ENCODE results near the gene TLCD3A. TPM values are rescaled to one million over a fixed set of nuclear protein-coding genes. Genes with fewer than 3 reads are reported as not detected.
A peak's percentile ranks its signal among the peaks of the same experiment; 100 is the strongest.

Gene TLCD3A
- total and polyA plus RNA-seq, 9 of the 15 experiments (the other 6 are each of a cell fraction or from before 2014, with no cell fraction given) = 1.3 to 13.5 (median 7.3) TPM

GRCh38 chr17:752002-752619 is 19.7 kb downstream of the TLCD3A start, which contains the start of gene GEMIN4 (continued):
- no peak; the same call in none of the 2 replicates for TF ChIP-seq MYC (IDR thresholded peaks at IDR 0.05; ENCODE audit: low read depth, low read length)
- TF ChIP-seq MYC (CRISPR knock-in tag; IDR thresholded peaks at IDR 0.05; ENCODE audit: borderline replicate concordance, low read depth) = 0 out of 2 replicates have a peak, but pooled peaks have one; percentile 28
- 0 out of 2 replicates have a peak, but pooled peaks have one; percentile 33 for TF ChIP-seq OTX1 (CRISPR knock-in tag; IDR thresholded peaks at IDR 0.05)
- 0 out of 2 replicates have a peak, but pooled peaks have one; percentile 26 for TF ChIP-seq PHB (CRISPR knock-in tag; IDR thresholded peaks at IDR 0.05)
- TF ChIP-seq ZKSCAN1 (IDR thresholded peaks at IDR 0.05; ENCODE audit: low read depth, low read length) = no peak
- TF ChIP-seq HLTF (IDR thresholded peaks at IDR 0.05) = no peak
- TF ChIP-seq PCBP1 (IDR thresholded peaks at IDR 0.05; ENCODE audit: low read depth, low read length, poor library complexity, severe bottlenecking) = no peak
- TF ChIP-seq KLF16 (IDR thresholded peaks at IDR 0.05) = no peak
- TF ChIP-seq, protein P1, sequence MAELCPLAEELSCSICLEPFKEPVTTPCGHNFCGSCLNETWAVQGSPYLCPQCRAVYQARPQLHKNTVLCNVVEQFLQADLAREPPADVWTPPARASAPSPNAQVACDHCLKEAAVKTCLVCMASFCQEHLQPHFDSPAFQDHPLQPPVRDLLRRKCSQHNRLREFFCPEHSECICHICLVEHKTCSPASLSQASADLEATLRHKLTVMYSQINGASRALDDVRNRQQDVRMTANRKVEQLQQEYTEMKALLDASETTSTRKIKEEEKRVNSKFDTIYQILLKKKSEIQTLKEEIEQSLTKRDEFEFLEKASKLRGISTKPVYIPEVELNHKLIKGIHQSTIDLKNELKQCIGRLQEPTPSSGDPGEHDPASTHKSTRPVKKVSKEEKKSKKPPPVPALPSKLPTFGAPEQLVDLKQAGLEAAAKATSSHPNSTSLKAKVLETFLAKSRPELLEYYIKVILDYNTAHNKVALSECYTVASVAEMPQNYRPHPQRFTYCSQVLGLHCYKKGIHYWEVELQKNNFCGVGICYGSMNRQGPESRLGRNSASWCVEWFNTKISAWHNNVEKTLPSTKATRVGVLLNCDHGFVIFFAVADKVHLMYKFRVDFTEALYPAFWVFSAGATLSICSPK (IDR thresholded peaks at IDR 0.05; ENCODE audit: borderline replicate concordance) = no peak
- TF ChIP-seq RNF2 (IDR thresholded peaks at IDR 0.05) = no peak
- no peak for TF ChIP-seq MCM7 (IDR thresholded peaks at IDR 0.05)
- TF ChIP-seq FIP1L1 (IDR thresholded peaks at IDR 0.05; ENCODE audit: low read depth, low read length, poor library complexity, severe bottlenecking) = peak; percentile 33
- peak; percentile 35; the same call in 1 of the 2 replicates for TF ChIP-seq GABPA (tag; conservative IDR thresholded peaks at IDR 0.05; ENCODE audit: low read depth)
- TF ChIP-seq, protein P2, sequence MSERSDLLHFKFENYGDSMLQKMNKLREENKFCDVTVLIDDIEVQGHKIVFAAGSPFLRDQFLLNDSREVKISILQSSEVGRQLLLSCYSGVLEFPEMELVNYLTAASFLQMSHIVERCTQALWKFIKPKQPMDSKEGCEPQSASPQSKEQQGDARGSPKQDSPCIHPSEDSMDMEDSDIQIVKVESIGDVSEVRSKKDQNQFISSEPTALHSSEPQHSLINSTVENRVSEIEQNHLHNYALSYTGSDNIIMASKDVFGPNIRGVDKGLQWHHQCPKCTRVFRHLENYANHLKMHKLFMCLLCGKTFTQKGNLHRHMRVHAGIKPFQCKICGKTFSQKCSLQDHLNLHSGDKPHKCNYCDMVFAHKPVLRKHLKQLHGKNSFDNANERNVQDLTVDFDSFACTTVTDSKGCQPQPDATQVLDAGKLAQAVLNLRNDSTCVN (CRISPR knock-in tag; IDR thresholded peaks at IDR 0.05) = 0 out of 2 replicates have a peak, but pooled peaks have one; percentile 37
- TF ChIP-seq PHF8 (IDR thresholded peaks at IDR 0.05; ENCODE audit: borderline replicate concordance, low read length) = peak; percentile 84; the same call in 1 of the 2 replicates
- TF ChIP-seq, protein P3, sequence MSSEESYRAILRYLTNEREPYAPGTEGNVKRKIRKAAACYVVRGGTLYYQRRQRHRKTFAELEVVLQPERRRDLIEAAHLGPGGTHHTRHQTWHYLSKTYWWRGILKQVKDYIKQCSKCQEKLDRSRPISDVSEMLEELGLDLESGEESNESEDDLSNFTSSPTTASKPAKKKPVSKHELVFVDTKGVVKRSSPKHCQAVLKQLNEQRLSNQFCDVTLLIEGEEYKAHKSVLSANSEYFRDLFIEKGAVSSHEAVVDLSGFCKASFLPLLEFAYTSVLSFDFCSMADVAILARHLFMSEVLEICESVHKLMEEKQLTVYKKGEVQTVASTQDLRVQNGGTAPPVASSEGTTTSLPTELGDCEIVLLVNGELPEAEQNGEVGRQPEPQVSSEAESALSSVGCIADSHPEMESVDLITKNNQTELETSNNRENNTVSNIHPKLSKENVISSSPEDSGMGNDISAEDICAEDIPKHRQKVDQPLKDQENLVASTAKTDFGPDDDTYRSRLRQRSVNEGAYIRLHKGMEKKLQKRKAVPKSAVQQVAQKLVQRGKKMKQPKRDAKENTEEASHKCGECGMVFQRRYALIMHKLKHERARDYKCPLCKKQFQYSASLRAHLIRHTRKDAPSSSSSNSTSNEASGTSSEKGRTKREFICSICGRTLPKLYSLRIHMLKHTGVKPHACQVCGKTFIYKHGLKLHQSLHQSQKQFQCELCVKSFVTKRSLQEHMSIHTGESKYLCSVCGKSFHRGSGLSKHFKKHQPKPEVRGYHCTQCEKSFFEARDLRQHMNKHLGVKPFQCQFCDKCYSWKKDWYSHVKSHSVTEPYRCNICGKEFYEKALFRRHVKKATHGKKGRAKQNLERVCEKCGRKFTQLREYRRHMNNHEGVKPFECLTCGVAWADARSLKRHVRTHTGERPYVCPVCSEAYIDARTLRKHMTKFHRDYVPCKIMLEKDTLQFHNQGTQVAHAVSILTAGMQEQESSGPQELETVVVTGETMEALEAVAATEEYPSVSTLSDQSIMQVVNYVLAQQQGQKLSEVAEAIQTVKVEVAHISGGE (CRISPR knock-in tag; IDR thresholded peaks at IDR 0.05) = peak in 2 of 3 experiments; percentile 28 to 69; a peak in 2 of 6 replicates
- TF ChIP-seq FOS (IDR thresholded peaks at IDR 0.05; ENCODE audit: extremely low read depth, insufficient read length) = no peak
- peak; percentile 64; the same call in 1 of the 2 replicates for TF ChIP-seq THAP12 (CRISPR knock-in tag; IDR thresholded peaks at IDR 0.05)
- TF ChIP-seq KAT7 (CRISPR knock-in tag; IDR thresholded peaks at IDR 0.05; ENCODE audit: borderline replicate concordance) = no peak
- no peak for TF ChIP-seq NFIX (CRISPR knock-in tag; IDR thresholded peaks at IDR 0.05; ENCODE audit: low read depth)

Data from K562 (cell line).